Hematopoietic multipotent progenitor cell treated with erythropoietin and hydrocortisone succinate and interleukin-3 and kit ligand, for 6 days (in vitro differentiated cells): ENCODE measurements around the gene PRDM16.

Experiments
- DNase-seq: peaks from one replicate; pipeline ENCODE4 v3.0.0-alpha.2; 2015

PRDM16 gene

DNA sequence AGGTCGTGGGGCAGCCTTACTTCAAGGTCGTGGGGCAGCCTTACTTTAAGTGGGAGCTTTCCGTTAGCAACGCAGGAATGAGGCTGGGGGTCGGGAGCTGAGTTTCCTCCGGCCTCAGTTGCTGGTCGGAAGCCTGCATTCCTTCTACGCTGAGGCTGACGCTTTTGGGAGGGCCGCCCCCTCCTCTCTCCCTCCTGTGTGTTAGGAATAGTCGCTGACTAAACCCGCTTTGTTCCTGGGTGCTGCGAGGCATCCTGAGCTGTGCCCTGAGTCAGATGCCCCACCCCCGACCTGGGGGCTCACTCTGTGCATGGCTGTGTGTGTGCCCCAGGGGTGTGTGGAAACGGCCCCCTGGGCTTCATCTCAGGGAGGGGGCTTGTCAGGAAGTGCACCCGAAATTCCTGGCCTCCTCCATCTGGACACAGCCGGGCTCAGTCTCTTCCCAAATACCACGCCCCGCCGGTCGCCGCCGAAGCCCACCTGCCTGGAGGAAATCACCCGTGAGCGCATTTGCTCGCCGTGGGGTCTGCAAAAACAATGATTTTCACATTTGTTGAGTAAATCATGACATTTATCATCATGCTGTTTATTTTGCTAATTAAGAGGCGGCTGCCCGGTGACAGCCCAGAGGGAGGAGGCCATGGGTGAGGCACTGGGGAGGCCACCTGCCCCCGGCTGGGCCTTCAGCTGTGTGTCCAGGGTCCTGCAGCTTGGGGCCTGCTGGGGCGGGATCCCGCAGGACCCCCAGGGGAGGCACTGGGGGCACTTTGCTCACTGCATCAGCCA is 121.4 kb downstream of the PRDM16 start:
- no peak for DNase-seq

DNA sequence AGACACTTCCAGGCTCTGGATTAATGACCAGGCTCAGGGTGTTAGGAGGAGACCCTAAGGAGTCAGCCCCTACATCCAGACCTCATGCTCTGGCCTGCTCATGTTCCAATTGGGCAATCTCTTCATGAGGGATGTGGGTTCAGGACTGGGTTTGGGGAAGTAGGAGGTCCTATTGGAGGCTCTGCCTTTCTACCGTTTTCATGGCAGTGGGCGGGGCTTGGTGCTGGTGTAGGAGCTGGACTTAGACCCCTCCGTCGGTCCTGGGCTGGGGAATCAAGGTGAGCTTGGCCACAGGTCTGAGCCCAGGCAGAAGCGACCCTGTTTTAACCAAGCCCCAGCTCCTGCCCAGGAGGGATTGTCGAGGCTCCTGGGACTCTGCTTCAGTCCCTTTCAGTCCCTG is 123.4 kb downstream of the PRDM16 start:
- no peak for DNase-seq

DNA sequence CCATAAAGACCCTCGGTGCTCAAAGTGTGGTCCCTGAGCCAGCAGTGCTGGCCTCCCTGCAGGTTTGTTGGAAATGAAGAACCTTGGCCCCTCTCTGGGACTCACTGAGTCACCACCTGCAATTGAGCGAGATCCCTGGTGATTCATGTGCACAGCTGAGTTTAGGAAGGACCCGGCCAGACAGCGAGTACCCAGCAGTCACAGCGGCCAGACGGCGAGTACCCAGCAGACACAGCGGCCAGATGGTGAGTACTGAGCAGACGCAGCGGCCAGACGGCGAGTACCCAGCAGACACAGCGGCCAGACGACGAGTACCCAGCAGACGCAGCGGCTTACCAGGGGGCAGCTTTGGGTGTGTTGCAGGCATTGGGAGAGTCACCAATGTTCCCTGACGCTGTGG is 123.8 kb downstream of the PRDM16 start:
- no peak for DNase-seq

DNA sequence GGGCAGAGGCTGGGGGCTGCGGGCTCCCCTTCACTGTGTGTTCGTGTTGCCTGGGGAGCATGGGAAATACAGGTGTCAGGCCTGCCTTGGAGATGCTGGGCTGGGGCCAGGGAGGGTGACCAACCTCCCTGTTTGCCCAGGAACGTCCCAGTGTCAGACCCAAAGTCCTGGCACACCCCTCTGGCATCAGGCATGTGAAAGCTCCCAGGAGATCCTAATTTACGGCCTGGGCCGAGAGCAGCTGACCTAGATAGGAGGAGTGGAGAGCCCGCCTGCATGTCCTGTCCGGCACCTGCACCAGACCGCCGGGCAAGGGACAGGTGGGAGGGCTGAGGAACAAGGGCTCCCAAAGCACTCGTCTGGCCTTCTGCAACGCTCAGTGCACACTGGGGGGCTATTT is 124.8 kb downstream of the PRDM16 start:
- DNase-seq: no peak

DNA sequence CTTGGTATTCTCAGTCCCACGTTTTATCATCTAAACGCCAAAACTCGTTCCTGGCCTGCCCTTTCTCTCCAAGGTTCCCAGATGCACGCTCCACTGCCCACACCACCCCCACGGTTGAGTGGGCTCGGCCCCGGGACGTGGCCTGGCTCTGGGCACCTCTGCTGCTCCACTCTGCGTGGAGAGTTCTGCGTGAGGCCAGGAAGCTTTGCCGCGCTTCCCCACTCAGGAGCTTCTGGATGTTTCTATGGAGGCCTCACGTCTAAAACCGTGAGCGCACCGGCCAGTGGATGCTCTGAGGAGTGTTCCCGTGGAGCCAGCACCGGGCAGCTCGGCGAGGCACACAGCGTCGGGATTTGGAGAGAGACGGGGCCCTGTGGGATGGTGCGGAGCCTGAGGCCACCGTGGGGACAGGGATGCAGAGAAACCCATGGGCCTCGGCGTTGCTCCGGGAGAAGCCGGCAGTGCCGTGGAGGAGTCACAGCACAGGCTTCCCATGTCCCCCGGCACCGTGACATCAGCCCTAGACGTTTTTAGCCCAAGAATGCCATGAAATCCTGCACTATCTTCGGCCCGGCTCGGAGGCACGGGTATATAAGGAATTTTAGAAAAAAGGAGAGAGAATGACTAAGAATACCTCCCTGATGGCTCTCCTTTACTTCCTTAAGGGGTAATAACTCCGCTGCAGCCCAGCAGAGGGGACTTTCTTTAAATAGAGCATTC is 125.9 kb downstream of the PRDM16 start:
- DNase-seq: no peak

DNA sequence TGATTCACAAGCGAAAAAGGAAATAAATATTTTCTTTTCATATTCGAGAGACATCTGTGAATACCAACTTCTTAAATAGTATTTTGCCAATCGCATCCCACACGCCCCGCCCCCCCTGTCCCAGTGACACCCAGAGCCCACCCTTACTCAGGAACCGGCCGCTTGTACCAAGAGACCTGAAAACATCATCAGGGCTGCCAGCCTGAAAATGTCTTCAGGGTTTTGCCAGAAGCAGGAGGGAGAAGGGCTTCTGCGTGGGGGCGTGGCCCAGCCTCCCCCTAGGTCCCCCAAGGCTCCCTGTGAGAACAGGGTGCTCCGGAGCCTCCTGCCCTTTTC is 126.4 kb downstream of the PRDM16 start:
- no peak for DNase-seq

DNA sequence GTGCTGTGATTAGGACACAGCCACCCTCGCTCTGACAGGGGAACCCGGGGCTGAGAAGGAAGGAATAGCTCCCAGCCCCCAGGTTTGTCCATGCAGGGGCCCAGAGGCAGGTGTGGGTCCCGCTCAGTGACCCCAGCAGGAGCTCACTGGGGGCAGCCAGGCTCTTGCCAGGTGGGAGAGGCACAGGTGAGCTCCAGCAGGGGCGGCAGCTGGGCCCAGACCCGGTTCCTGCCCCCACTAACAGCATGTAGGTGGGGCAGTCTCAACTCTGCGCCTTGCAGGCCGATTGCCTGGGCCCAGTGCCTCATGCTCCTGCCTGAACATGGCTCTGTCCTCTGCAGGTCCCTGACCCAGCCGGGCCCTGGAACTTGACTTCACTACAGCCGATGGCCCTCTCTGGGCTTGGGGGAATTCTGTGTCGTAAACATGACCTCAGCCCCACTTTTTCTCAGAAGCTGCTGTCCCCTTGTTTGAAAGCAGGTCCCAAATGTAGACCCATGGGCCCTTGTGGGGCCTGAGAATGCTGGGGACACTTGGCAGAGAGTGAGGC is 127.0 kb downstream of the PRDM16 start:
- no peak for DNase-seq

DNA sequence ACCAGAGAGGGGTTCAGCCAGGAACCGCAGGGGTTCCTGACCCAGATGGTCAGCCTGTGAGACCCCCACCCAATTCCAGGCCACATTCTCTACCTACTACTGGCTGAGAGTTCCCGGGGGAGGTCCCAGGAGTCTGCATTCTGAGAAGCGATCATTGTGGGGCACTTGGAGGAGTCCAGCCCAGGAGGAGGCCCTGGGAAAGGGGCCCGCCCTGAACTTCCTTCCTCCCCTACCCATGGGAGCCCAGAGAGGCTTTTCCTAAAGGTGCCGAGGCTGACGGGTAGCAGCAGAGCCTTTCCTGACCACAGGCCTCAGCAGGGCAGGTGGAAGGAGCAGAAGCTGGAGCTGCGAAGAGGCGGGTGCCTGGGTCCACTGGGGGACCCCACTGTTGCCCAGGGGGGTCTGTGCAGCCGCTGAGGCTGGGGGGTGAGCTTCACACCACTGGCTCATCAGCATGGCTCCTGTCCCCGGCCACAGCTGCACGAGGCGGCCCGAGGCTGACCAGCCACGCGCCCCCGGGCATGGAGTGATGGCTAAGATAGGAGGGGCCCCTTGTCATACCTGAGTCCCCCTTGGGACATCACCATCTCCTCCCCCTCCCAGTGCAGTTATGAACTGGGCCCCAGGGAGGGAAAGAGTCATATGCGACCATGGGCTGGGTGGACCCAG is 127.7 kb downstream of the PRDM16 start:
- DNase-seq: no peak

DNA sequence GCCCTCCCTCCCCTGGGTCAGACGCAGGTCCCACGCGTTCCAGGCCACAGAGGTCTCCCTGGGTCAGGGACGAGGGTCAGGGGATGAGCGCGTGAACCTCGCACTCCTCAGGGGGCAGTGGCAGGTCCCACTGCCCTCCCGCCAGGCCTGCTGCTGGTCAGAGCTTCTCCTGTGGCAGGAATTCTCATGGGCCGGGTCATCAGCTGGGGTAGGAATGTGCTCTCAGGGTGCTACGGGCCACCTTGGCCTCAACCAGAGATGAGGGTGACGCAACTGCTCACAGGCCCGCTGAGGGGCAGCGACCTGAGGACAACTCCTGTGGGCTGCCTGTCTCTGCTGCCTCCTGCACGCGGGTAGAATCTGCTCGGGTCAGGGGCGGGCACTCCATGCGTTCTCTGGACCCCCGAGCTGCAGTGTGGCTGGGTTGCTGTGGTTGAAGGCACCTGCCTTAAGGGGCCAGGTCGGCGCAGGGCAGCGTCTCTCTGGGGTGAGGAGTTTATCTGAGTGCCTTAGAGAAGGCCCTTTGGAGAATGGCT is 128.8 kb downstream of the PRDM16 start:
- no peak for DNase-seq

DNA sequence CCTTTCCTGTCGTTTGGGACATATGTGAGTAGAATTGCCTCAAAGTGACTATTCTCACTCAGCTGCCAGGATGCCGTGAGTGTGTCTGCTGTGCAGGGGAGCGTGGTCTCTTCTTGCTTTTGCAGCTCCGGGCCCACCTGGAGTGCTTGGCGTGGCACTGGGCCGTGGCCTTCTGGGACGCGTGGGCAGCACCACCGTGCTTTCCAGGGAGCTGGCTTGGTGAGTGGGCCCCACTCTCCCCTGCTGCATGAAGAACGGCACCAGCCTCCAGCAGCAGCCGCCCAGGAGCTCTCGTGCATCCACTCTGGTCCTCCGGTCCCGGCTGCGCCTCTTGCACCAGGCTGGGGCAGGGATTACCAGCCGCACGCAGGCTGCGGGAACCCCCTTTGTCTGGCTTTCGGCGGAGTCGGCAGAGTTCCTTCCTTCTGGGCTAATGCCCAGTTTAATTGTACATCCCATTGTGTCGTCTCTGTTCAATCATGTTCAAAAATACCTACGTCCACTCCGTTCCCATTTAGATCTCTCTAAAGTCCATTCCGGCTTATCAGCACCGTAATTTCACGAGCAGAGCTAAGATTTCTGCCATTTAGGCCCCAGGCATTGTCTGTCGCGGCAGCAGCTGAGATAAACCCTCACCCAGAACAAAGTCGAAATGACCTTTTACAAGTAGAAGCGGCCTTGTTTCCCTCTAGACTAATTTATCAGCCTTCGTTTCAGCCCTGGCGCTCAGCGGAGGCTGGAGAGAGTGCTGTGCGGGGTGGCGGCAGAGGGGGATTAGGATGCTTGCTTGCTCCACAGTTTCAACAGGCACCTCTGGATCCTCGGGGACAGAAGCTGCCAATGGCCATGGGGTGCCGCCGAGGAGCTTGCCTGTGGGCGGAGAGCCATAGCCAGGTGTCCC is 129.6 kb downstream of the PRDM16 start:
- DNase-seq: no peak

DNA sequence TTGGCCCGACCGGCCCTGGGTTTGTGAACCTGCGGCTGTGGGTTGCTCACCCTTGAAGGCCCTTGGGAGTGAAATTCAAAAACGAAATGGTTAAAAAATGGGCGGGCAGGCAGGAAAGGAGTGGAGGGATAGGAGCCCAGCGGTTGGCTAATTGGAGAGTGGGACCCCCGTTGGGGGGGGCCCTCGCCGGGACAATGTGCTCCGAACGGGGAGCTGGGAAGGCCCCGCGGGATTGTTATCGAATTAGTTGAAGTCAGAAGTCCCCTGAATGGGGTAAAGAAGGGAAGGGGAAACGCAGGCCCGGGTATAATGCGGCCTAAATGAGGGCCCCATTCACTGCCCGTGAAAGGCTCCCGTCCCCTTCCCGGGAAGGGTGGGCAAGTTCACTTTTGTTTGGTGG is 135.7 kb downstream of the PRDM16 start:
- DNase-seq: no peak

DNA sequence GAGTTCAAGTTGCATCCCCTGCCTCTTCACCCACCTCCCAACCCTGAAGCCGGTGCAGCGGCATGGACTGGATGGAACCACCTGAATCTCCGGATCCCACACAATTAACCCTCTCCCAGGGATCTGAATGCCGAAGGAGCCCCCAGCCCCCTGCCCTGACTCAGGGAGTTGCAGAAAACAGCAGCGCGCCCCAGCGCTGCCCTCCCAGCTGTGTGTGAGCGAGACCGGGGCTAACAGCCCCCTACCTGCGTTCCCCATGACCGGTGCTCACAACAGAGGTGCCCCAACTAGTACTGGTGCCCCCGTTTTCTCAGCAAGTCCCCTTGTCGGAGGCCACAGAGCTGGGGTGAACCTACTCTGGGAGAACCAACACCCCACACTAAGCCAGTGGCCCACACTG is 136.8 kb downstream of the PRDM16 start:
- DNase-seq: no peak

DNA sequence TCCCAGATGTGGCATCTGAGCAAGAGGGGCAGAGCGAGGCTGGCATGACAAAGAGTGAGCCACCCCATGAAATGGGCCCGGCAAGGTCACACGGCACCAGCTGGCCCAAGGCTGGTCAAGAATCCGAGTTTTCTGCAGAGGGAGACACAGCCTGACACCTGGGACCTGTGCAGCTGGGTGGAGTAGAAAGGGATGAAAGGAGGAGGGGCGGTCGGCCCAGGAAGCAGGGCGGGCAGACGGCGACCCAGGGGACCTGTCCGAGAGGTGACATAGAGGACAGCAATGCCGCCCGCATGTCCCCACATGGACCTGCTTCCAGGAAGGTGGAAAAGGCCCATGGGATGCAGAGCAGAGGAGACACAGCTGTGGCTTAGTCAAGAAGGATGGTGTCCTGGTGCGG is 137.7 kb downstream of the PRDM16 start:
- DNase-seq: no peak

DNA sequence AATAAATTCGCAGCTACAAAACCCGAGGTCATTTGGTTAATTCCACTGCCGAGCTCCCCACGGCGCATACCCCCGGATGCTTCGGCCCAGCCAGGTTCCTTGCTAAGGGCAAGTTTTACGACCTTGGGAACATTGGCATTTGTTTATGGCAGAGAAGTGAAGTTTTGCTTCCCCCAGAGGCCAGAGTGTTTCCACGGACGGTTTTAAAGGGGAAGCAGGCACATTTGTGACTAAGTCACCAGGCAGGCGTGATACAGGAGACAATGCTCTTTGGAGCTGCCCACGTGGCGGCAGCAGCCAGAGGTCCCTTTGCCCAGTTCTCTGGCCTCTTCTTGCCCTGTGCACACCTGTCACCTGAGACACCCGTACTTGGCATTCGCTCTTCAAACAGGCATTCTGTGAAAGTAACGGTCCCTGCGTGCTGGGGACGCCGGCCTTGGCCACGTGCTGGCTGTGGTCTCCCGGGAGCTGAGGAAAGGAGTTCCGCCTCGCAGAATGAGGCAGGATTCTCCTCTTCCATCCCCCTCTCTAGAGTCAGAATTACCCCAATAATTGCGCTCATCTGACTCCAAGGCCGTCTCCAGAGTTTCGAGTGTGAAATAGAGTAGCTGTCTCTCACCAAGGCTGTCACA is 138.3 kb downstream of the PRDM16 start:
- no peak for DNase-seq

DNA sequence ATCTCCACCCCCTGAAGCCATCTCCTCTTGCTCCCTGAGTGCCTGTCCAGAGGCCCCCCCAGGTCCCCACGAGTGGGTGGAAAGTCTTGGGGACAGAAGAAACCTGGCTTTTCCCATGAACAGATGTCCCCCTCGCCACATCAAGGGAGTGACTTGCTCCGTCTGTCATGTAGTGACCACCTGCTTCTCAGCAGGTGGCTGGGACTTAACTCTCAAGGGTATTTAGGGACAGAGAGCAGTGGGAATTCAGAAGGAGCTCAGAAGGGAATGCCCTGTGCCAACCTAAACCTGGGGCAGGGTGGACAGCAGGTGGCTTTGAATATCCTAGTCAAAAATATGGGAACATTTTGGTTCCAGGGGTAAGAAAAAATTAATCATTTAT is 139.8 kb downstream of the PRDM16 start:
- DNase-seq: no peak

DNA sequence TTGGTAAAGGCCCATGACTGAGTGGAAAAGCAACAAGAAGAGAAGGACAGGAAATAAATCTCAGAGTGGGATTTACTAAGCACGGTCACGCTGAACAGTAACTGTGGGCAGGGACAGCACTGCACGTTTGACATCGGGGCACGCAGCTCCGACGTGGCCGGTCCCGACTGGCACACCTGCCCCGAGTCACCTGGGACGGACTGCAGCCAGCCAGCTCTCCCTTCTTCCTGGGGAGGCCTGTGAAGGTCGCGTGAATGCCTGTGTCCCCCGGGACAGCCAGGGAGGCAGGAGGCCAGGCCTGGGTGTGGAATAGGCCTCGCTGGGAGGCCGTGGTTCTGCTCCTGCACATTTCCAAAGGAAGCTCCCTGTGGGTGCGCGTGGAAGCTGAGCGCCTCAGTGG is 140.2 kb downstream of the PRDM16 start:
- DNase-seq: no peak

DNA sequence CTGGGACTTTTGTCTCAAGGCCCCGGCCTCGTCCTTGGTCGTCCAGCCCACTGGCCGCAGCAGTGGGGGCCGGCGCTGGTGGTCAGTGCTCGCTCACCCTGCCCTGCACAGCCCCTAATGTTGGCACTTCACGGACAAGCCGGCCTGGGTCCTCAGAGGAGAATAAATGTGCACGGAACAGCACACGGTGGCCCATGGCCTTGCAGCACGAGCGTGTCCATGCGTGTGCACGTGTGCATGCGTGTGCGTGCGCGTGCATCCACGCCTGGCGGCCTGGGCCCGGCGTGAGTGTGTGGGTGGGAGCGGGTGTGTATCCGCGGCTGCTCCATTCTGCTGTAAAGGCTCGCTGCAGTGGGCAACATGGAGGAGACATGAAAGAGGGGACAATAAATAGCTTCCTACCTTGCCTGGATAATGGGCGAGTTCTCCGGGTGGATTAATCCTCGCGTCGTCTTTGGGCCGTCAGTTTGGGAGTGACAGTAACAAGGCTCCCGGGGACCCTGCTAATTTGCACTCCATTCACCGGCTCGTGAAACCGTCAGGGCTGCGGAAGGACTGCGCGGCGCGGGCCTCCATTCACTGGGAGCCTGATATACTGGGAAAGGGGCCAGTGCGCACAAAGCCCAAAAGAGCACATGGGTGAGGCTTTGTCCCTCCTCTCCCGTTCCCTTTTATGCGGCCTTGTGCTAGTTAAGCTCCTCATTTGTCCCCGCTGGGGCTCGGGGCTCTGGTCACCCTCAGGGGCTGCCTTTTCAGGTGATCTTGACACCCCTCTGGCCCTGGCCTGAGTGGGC is 142.8 kb downstream of the PRDM16 start:
- DNase-seq: no peak

DNA sequence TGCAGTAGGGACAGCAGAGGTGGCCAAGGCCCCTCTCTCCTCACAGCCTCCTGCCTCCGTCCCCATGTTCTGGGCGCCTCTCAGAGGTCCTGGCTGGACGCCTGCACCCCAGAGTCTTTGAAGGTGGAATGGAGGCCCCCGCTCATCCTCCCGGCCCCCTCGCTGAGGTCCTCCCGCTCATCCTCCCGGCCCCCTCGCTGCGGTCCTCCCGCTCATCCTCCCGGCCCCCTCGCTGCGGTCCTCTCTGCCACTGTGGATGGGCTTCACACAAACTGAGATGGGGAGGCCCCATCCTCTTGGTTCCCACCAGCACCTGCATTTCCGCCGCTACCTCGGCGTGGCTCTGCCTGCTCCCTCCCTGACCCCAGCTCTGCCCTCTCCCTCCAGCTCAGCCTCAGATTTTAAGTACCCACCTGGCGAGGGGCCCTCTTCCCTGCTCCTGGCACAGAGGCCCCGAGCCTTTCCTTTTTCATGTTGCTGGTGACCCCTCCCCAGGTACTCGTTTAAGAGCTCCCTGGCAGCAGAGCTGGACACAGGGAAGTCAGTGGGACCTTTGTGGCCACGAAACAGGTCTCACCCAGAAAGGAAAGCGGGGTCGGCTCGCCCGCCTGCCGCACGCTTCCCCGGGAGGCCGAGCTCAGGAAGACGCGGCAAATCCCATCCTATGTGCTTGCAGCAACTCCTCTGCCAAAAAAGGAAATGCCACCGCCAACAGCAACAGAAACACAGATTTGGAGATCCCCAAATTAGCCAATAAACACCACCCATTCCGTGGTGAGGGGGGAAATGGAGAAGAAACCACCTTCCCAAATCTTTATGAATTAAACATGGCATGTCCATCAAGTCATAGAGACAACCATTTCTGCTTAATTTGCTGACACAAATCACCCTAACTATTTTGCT is 143.7 kb downstream of the PRDM16 start:
- no peak for DNase-seq

DNA sequence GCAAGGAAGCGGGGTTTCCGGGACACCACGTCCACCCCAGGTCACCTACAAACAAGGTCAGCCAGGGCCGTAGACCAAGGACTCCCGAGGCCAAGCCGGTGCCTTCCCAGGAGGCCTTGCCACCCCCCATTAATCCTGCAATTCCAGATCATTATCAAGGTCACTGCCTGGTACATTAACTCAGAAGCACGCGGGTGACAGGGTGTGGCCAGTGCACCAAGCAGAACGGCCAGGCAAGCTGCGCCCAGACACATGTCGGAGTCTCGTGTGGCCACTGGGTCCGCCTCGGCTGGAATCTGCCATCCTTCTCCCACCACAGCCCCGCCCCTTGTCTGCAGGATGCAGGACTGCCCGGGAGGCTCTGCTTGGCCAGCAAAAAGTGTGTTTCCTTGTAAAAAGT is 144.7 kb downstream of the PRDM16 start:
- DNase-seq: no peak
